D341Med (cell line): ENCODE results near the gene KIAA0040.

Experiments
- DNase-seq: peaks from one replicate; pipeline ENCODE4 v3.0.0; 2012; ENCODE audit warnings: low spot score

KIAA0040 gene

GRCh38 chr1:175200678-175201521, 8.3 kb upstream of the KIAA0040 start:
- DNase-seq: no peak

DNA sequence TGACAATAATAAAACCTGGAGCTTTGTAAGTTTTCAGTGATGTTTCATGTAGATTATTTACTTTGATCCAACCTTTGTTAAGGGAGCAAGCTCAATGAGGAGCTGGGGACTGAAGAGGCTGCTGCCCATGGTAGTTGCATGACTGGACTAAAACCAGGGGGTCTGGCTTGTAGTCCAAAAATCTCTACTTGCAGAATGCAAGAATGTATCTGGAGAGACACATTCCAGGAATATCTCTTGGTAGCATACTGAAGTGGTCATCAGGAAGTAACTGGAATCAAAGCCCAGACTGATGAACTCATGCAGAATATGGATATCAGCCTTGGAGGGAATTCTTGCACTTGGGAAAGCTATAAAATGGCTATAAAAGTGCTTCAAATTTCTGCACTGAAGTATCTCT, 5.8 kb upstream of the KIAA0040 start:
- no peak for DNase-seq

DNA sequence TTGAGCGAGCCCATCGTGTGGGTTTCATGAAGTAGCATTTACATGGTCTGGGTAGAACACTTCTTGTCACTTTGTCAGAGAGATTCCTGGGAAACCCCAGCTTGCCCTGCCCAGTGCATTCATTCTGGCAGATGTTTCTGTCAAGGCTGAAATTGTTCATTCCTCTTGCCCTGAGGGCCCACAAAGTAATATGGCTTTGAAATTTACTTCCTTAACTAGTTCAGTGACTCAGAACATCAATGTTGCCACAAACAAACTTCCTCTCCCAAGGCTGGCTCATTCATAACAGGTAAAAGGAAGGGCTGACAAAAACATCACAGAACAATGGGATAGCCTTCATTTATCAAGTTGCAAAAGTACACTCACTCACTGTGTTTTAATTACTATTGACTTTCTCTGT, 5.0 kb upstream of the KIAA0040 start:
- no peak for DNase-seq

GRCh38 chr1:175195798-175196197, 3.2 kb upstream of the KIAA0040 start:
- no peak for DNase-seq

DNA sequence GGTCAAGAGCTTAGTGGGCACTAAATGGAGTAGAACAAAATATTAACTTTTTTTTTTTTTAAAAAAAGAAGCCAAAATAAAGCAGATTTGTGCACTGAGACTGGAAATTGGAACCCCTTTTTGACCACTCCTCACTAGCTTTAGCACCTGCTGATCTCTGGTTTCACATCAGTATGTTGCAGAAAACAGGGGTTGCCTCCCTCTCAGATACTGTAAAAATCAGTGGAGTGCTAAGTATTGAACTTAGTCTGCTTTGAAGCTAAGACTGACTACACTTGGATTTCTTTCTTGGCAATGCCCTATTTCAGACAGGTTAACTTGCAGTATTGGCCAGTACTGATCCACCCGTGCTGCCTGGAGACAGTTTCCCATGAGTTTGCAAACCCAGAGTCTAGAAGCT, 2.7 kb upstream of the KIAA0040 start:
- DNase-seq: no peak

DNA sequence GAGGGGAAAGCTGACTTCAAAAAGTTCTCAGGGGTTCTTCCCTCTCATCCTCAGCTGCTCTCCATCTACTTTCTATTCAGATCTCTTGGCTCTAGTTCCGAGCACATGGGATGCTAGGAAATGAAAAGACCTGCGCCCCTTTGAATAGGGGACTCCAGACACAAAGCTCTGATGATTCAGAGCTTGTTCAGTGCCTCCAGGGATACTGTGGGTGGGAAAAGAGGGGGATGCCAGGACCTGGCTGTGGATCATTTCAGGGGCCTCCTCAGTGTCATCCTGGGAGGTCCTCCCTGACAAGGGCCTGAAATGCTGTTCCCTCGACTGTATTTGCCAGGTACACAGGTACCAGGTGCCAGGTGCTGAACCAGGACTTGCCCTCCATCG, 943 bp upstream of the KIAA0040 start:
- no peak for DNase-seq

- no peak for DNase-seq
These were observed 406 bp downstream of the KIAA0040 start for GRCh38 chr1:175192111-175192629.

GRCh38 chr1:175191659-175192058, 917 bp downstream of the KIAA0040 start:
- DNase-seq: no peak

DNA sequence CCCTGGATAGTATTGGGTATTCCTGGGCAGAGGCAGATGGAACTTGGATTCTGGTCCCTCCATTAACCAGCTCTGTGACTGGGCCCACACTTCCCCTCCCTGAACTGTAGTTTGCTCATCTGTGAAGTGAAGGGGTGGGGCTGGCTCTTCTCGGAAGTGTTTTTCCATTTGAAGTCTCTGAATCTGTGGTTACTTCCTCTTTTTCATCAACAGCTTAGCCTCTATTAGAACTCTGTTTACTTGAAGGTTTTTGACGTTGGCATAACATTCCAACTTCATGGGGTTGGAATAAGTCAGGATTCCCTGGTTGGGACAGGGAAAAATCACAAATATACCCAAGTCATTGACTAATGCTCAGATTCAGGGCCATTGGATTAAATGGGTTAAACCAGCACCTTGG, 3.6 kb downstream of the KIAA0040 start:
- DNase-seq: no peak

DNA sequence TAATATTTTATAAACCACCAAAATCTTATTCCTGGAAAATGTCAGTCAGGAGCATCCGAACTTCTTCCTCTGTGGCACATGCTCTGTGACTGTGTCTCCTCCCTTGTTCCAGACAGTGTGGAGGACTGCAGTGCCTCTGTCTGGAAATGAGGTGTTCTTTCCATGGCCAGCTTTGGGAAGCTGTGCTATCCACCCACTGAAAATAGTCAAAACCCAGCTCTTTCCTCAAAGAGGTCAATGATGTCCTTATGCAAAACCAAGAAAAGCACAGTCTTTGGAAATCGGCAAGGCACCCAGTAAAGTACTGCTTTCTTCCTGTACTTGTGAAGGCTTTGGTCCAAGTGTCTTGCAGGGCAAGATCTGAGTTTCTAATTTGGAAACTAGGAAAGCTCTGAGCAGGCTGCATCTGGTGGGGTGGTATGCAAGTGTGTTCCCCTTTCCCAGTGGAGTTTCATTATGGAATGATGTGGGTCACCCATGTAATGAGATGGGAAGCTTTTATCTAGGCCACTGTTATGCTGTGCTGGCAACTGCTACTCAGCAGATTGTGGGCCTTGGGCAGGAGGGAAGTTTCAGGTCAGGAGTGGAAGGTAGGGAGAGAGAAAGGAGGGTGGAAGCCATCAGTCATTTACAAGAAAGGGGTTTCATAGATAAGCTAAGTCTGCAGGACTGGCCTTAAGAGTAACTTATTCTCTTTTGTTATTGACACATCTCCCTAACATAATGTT, 6.0 kb downstream of the KIAA0040 start:
- no peak for DNase-seq

- no peak for DNase-seq
These were observed 6.7 kb downstream of the KIAA0040 start for GRCh38 chr1:175185903-175186302.

DNA sequence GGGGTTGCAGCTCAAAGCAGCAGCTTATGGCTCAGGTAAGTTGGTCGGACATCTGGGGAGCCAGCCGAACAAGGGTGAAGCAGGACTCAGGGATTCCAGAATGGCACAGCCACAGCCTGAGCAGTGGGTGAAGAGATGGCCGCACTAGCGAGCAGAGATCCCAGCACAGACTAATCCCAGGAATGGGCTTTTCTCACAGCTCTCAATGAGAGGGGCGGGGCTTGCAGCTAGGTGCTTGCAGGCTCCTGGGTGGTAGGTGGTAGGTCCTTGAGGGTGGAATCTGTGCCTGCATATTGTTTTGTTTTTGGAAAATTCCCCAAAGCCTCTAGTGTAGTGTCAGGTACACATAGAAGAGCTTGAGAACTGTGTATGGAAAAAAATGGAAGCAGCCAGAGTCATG, 9.0 kb downstream of the KIAA0040 start:
- no peak for DNase-seq

GRCh38 chr1:175182201-175182746, 10.3 kb downstream of the KIAA0040 start:
- DNase-seq: no peak

DNA sequence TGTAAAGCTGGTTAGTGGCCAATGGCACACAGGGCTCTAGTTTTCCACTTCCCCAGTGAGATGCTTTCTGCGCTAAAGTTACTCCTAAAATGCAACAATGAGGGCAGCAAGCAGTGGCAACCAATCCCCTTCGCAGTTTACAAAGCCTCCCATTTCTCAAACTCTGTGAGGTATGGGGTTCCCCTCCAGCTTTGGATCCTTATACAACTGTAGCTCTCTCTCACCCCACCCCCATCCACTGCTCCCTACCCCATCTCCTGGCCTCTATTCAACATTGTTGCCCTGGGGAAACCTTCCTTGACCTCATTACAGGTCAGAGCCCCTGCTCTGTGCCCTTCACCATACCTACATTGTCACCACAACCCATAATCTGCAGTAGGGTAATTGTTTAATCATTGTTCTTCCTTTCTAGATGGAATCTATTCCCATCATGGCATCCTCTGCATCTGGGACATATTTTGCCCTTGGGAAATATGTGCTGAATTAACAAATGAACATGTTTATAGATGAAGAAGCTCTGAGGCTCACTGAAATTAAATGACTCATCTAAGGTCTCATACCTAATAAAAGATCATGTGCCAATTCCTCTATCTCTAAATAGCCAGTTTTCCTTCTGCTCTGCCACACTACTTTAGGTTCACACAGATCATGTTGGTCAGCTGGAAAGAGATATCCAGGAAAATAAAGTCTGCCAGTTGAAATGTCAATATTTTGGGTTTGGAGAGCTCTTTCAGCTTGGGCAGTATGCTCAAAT, 12.6 kb downstream of the KIAA0040 start:
- DNase-seq: no peak

GRCh38 chr1:175178456-175178855, 14.1 kb downstream of the KIAA0040 start:
- no peak for DNase-seq

- no peak for DNase-seq
These were observed 14.5 kb downstream of the KIAA0040 start for GRCh38 chr1:175178056-175178455.

DNA sequence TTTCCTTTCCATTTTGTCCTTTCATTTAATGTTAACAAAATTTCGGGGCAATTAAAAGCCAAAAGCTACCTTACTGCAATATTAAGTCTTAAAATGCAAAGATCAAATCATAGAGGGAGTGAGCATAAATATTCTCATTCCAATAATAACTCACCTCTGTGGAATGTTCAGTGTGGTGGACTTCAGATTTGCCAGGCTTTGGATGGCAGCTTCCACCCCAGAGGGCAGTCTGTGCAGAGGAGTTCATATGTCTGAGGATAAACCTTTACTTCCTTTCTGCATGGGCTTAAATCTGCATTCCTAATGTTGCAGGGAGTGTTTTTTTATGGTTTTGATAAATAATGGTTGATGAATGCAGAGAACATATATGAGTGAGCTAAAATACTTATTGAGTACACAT, 16.3 kb downstream of the KIAA0040 start:
- DNase-seq: no peak

GRCh38 chr1:175174309-175175102, 18.1 kb downstream of the KIAA0040 start:
- no peak for DNase-seq

GRCh38 chr1:175173531-175173930, 19.0 kb downstream of the KIAA0040 start:
- no peak for DNase-seq

- no peak for DNase-seq
These were observed 20.1 kb downstream of the KIAA0040 start for GRCh38 chr1:175172503-175172902.
